LNCaP clone FGC (cell line): Measurements from ENCODE around the gene RFNG.

Source experiments
- DNase-seq: peaks from one replicate; pipeline ENCODE4 v3.0.0-alpha.2; 2011; ENCODE audit warnings: low read depth
- H3K4me3 ChIP-seq: 2 replicates; pipeline ENCODE4 v1.5.1; 2011; ENCODE audit warnings: mild to moderate bottlenecking, low read depth, low read length, control low read depth
- TF ChIP-seq, protein P1 (sequence below): IDR thresholded peaks from 2 replicates; pipeline ENCODE4 v1.5.1; 2012; ENCODE audit warnings: mild to moderate bottlenecking; ENCODE audit not compliant: control insufficient read depth, insufficient read depth; ENCODE audit errors: extremely low read depth

RFNG gene

GRCh38 chr17:82080048-82080788 lies 28.6 kb upstream of the RFNG start:
- TF ChIP-seq, protein P1, sequence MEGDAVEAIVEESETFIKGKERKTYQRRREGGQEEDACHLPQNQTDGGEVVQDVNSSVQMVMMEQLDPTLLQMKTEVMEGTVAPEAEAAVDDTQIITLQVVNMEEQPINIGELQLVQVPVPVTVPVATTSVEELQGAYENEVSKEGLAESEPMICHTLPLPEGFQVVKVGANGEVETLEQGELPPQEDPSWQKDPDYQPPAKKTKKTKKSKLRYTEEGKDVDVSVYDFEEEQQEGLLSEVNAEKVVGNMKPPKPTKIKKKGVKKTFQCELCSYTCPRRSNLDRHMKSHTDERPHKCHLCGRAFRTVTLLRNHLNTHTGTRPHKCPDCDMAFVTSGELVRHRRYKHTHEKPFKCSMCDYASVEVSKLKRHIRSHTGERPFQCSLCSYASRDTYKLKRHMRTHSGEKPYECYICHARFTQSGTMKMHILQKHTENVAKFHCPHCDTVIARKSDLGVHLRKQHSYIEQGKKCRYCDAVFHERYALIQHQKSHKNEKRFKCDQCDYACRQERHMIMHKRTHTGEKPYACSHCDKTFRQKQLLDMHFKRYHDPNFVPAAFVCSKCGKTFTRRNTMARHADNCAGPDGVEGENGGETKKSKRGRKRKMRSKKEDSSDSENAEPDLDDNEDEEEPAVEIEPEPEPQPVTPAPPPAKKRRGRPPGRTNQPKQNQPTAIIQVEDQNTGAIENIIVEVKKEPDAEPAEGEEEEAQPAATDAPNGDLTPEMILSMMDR: no peak
- no peak for DNase-seq

DNA sequence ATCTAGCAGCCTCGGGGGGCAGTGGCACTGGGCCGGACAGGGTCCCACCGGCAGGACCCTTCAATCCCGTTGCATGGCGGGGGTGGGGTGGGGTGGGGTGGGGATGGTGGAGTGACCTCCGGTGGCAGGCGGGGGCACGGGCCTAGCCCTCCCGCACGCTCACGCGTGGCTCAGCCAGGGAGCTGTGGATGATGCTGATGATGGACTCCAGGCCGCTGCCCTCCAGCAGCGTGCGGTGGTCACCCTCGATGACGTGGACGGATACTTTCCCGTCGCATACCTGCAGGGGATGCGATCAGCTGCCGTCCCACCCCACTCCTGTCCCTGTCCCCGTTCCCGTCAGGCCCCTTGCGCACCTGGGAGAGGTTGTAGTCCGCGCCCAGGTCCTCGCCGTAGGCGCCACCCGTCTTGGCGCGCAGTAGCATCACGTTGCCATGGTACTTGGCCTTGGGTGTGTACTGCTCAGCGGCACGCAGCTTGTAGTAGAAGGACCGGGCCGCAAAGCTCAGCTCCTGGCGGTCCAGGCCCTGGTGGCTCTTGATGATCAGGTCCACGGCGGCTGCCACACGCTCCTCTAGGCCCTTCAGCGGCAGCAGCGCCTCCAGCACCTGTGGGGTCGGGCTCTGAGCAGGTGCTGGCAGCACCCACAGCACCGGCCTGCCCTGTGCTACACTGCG lies 27.5 kb upstream of the RFNG start:
- H3K4me3 ChIP-seq: no peak overlapping the region
- TF ChIP-seq, protein P1: no peak
- DNase-seq: no peak

More at GRCh38 chr17:82080048-82080788, 28.6 kb upstream of the RFNG start:
- no peak overlapping the region for H3K4me3 ChIP-seq

GRCh38 chr17:82078433-82078832 lies 26.8 kb upstream of the RFNG start:
- TF ChIP-seq, protein P1: no peak
- no peak overlapping the region for H3K4me3 ChIP-seq
- DNase-seq: no peak

DNA sequence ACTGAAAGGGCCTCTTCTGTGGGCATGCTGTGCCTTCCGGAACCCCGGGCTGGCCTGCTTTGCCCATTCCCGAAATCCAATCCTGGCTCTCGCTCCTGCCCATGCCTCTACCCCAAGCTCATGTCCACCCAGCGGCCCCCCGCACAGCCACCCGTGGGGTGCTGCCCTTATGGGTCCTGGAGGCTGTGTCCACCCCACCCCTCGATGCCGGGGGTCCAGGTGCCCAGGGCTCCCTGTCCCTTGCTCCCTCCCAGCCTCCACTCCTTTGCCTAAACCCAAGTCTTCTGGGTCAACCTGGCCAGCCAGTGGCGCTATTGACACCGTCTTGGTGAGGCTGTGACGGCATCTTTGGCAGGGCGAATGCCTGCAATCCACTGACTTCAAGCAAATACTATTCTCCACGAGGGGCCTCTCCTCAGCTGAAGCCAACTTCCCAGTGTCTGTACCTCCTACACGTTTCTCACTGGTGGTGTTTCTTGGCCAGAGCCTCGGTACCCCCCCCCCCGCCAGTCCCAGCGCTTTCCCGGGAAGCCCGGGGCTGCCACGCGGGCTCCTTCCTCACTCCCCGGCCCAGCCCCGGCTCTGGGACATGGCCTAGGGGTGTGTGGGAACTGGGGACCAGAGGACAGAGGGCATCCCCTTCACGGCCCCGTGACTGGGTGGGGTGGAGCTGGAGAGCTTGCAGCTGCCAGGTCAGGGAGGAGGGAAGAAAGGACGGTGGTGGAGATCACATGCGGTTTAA lies 26.2 kb upstream of the RFNG start:
- TF ChIP-seq, protein P1: no peak
- DNase-seq: no peak
- no peak overlapping the region for H3K4me3 ChIP-seq

DNA sequence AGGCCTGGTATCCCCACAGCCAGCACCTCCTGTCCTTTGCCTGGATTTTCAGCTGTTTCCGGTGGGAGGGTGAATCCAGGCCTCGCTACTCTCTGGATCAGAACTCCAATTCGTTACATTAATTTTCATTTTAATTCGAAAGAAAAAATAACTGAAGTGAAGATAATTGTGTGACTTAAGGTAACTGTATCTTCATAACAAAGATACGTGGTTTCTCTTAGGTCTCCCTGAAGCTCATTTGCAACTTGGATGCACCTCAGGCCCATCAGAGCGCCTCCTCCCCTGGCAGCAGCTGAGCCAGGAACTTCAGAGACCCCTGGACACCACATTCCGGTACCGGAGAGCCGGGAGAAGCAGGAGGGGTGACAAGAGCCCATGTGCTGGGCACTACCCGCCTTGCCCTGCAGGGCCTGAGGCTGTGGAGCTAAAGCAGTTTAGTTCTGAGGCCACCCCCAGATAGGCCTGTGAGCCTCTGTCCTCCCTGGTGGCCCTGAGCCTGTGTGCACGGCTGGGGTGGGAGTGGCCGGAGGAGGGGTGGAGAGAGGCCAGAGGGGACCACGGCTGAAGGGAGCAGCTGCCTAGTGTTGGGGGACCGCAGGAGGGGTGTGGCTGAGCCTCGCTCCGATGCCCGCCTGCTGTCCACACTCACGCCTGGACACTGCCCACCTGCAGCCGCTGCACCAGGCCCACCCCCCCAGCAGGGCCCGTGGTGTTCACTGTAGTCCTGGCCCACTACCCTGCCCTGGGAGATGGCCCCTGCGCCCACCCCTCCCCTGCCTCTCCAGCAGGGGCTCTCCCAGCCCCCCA lies 25.4 kb upstream of the RFNG start:
- DNase-seq: no peak
- TF ChIP-seq, protein P1: no peak
- H3K4me3 ChIP-seq: no peak overlapping the region

GRCh38 chr17:82076018-82076784 lies 24.6 kb upstream of the RFNG start:
- no peak for DNase-seq
- TF ChIP-seq, protein P1: no peak

More at GRCh38 chr17:82076018-82076784, 24.6 kb upstream of the RFNG start:
- no peak overlapping the region for H3K4me3 ChIP-seq
